NT2/D1 (cell line): ENCODE data around the gene ZDHHC7.

Experiments used
- SUZ12 ChIP-seq: IDR thresholded peaks from 2 replicates; pipeline ENCODE4 v1.6.1; 2011; ENCODE audit not compliant: insufficient read length, insufficient read depth; ENCODE audit errors: extremely low read depth
- YY1 ChIP-seq: IDR thresholded peaks from 2 replicates; pipeline ENCODE4 v1.6.1; 2011; ENCODE audit not compliant: insufficient read length, insufficient read depth

DNA sequence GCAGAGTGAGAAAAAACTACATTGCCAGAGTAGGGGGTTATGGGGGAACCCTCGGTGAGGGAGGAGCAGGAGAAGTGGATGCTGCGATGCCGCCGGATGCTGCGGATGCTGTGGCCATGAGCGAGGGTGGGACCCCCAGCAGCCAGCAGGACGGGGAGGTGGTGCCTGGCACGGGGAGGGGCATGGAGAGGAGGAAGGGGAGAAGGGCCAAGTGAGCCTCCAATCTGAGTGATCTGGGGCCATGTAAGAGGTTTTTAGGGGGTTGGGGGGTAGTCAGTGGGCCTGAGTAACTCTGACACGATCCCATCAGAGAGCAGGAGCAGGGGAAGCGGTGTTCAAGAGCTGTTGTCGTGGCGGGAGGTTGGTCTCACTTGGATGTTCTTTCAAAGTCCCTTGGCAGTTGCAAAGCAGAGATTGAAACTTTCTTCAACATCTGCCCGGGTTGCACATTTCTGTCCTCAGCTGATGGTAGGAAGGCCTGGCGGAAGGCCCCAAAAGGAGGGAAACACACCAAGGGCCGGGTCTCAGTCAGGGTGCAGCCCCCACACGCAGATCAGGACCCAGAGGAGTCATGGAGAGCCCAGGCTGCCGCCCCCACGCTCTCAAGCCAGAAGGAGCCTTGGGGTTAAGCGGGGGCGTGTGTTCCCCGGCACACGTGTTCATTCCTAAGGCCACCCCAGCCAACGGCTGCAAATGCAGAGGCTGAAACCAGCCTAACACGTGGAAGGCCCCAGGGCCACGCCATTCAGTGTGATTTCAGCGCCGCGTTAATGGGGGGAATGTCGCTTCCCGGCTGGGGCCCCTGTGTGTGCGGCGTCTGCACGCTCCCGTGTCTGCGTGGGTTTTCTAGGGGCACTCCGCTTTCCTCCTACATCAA lies 81.7 kb downstream of the ZDHHC7 start:
- TF ChIP-seq SUZ12 (no peak), YY1 (no peak)
